Neutrophil (primary cell): ENCODE results near the gene SORCS2.

Source experiments
- H3K27ac ChIP-seq: fragments of 200-600 bp; sonication (generic); 2 replicates; pipeline ENCODE4 v1.5.1; 2016; ENCODE audit warnings: mild to moderate bottlenecking, moderate library complexity
- H3K27me3 ChIP-seq: fragments of 200-600 bp; sonication (generic); 2 replicates; pipeline ENCODE4 v1.6.0; 2016; ENCODE audit warnings: mild to moderate bottlenecking
- H3K36me3 ChIP-seq: fragments of 200-600 bp; sonication (generic); 2 replicates; pipeline ENCODE4 v1.5.1; 2017
- H3K4me1 ChIP-seq, 2 experiments: fragments of 200-600 bp in 1 of 2; sonication (generic) in 1 of 2; 1 replicate in 1 of 2; 2 replicates in 1 of 2; pipeline versions ENCODE4 v1.5.1 to v1.6.1; 2013 to 2016; ENCODE audit warnings: low read depth in 1 of 2, low read length in 1 of 2, mild to moderate bottlenecking in 1 of 2, moderate library complexity in 1 of 2; ENCODE audit not compliant: control insufficient read depth in 1 of 2, insufficient read depth in 1 of 2
- H3K4me3 ChIP-seq, 2 experiments: fragments of 200-600 bp in 1 of 2; sonication (generic) in 1 of 2; 1 replicate in 1 of 2; 2 replicates in 1 of 2; pipeline ENCODE4 v1.5.1; 2013 to 2016; ENCODE audit warnings: low read depth in 1 of 2, low read length in 1 of 2, mild to moderate bottlenecking in 1 of 2, moderate library complexity in 1 of 2
- H3K9me3 ChIP-seq: fragments of 200-600 bp; sonication (generic); 2 replicates; pipeline ENCODE4 v1.5.1; 2016
- TF ChIP-seq, protein P1 (sequence below): fragments of 200-600 bp; sonication (generic); IDR thresholded peaks from 2 replicates; pipeline ENCODE4 v1.5.1; 2016; ENCODE audit warnings: antibody characterized with exemption

SORCS2 gene

DNA sequence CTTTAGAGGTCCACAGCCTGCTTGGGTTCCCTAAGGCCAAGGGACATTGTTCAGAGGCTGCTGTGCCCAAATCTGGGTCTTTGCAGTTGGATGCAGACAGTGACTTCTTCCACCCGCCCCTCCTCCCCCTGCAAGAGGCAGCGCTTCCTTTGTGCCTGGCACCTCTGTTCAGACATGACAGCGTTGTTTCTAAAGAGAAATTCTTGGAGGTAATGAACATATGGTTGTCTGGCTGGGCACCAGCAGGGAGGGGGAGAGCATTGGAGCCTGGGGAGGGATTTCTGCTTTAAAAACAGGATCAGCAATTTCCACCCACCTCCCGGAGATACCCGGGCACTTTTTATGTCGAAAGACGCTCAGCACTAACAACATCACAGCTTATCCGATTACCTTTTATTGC lies 190.9 kb downstream of the SORCS2 start:
- H3K4me1 ChIP-seq = no peaks in the 10 kb centered on the region
- H3K27ac ChIP-seq = no peak overlapping the region
- H3K36me3 ChIP-seq = no peaks in the 10 kb centered on the region
- peaks cover 12% of the 10 kb centered on the region for H3K27me3 ChIP-seq
- H3K9me3 ChIP-seq = no peaks in the 10 kb centered on the region
- H3K4me3 ChIP-seq = no peak overlapping the region
- TF ChIP-seq, protein P1, sequence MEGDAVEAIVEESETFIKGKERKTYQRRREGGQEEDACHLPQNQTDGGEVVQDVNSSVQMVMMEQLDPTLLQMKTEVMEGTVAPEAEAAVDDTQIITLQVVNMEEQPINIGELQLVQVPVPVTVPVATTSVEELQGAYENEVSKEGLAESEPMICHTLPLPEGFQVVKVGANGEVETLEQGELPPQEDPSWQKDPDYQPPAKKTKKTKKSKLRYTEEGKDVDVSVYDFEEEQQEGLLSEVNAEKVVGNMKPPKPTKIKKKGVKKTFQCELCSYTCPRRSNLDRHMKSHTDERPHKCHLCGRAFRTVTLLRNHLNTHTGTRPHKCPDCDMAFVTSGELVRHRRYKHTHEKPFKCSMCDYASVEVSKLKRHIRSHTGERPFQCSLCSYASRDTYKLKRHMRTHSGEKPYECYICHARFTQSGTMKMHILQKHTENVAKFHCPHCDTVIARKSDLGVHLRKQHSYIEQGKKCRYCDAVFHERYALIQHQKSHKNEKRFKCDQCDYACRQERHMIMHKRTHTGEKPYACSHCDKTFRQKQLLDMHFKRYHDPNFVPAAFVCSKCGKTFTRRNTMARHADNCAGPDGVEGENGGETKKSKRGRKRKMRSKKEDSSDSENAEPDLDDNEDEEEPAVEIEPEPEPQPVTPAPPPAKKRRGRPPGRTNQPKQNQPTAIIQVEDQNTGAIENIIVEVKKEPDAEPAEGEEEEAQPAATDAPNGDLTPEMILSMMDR = no peak

DNA sequence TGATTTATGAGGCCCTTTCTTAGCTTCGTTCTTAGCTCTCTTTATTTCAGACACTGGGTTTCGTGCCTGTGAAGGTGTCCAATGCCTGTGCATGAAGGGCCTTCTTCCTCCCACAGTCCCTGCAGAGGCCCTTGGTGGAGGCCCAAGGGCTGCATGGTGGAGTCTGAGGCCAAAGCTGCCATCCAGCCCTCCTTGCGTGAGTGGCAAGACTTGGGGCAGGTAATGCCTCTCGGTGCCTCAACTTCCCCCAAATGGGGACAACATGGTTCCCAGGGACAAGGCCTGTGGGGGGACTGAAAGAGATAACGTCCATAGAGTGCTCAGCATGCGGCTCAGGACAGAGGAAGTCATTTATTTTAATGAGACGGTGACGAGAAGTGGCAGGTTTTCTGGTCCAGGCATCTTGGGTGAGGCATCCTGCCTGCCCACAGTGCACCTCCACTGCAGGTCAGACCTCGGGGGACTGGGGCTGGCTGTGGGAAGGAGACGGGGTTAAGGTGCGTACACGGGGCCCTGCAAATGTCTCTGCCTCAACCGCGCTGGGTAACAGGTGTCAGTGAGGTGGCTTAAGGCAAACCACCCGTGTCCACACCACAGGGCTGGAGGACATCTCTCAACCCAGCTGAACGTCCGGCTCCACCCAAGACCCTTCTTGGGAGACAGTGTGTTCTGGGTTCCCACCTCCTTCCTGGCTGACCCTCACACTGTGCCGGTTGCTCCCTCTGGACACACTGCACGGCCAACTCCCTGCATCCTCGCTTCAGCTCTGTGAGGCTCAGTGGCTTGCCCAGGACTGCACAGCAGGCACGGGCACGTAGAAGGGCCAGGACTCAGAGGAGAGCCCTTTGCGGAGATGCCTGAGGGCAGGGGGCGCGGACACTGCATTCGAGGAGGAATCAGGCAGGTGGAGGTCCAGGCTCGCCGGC lies 191.9 kb downstream of the SORCS2 start:
- Histone ChIP-seq H3K4me3 (no peak overlapping the region), H3K36me3 (no peaks in the 10 kb centered on the region), H3K27ac (no peak overlapping the region), H3K4me1 (no peaks in the 10 kb centered on the region), H3K27me3 (peaks cover 2% of the 10 kb centered on the region), H3K9me3 (no peaks in the 10 kb centered on the region)
- TF ChIP-seq, protein P1 = no peak

DNA sequence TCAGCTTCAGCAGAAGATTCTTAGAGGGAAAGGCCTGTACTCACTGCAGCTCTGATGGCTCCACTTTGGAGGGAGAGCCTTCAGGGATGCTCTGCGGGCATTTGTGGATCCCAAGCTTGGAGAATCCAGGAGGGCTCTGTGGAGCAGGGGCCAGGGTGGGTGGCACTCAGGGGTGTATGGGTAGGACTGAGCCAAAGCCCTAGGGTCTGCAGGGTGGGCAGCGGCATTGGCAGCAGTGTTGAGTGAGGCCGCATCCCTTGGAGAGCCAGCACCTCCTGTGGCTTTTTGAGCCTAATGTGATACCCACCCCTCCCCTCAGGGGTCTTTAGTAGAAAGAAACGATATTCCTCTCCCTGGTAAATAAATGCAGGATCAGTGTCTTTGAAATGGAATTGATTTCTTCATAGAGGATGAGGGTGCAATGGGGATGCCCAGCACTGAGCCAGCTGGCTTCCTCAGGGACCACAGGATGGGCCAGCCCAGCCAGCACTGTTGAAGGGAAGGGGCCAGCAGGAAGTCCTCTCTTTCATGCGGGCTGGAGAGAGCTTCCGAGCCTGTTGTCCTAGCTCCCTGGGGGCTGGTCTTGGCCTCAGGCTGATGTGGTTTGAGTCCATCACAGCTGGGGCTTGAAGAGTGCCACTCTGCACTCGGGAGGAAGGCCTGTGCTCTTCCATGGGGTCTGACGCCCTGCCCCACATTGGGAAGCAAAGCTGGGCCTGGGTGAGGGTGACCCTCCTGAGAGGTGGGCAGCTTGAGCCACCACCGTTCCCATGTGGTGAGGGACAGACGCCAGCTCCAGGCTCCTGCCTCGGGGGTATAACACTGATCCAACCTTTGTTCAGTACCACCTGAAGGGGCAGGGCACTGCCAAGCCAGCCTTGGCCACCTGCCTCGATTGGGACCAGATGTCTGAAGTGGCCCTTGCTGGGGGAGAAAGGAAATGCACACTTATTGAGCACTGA lies 192.9 kb downstream of the SORCS2 start:
- Histone ChIP-seq H3K4me1 (no peaks in the 10 kb centered on the region), H3K9me3 (no peaks in the 10 kb centered on the region), H3K27me3 (no peaks in the 10 kb centered on the region), H3K27ac (no peak overlapping the region), H3K4me3 (no peak overlapping the region), H3K36me3 (no peaks in the 10 kb centered on the region)
- TF ChIP-seq, protein P1 = no peak

DNA sequence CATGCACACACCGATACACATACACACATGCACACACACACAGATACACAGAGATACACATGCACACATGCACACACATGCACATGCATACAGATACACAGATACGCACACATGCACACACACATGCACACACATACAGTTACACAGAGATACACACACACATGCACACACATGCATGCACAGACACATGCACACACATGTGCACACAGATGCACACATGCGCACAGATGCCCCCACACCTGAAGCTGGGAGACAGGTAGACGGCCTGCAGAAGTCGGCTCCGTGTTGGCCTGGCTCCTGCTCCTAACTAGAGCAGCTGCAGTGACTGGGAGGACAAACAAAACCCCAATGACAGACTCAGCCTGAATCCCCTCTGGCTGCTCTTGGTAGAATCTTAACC lies 195.6 kb downstream of the SORCS2 start:
- TF ChIP-seq, protein P1 = no peak
- Histone ChIP-seq H3K9me3 (no peaks in the 10 kb centered on the region), H3K36me3 (no peaks in the 10 kb centered on the region), H3K27me3 (no peaks in the 10 kb centered on the region), H3K4me3 (no peak overlapping the region), H3K4me1 (no peaks in the 10 kb centered on the region), H3K27ac (no peak overlapping the region)

DNA sequence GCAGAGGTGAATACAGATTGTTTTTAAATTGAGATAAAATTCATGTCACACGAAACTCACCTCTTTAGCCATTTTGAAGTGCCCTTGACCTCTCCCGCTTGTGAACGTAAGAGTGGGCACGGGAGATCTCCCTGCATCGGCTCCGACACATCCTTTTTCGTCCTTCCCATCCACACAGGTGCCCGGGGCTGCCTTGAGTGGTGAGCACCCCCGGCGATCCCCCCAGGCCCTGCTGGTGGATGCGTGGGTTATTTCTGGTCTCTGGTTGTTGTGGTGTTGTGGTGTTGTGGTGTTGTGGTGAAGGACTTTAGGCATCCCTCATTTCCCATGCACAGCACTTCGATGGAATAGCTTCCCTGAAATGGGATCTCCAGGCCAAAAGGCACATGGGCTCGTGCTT lies 196.3 kb downstream of the SORCS2 start:
- TF ChIP-seq, protein P1 = no peak

More for the DNA sequence above, 196.3 kb downstream of the SORCS2 start:
- no peak overlapping the region for H3K27ac ChIP-seq
- no peaks in the 10 kb centered on the region for H3K27me3 ChIP-seq
- no peak overlapping the region for H3K4me3 ChIP-seq
- H3K36me3 ChIP-seq = no peaks in the 10 kb centered on the region
- no peaks in the 10 kb centered on the region for H3K4me1 ChIP-seq
- no peaks in the 10 kb centered on the region for H3K9me3 ChIP-seq
